CD4-positive, alpha-beta T cell treated with Interleukin-1 beta for 1 hour (primary cell): ENCODE data around the gene ANKRD55.
A peak's percentile ranks its signal among the peaks of the same experiment; 100 is the strongest.

ENCODE experiments used
- DNase-seq, 2 donors: peaks; one replicate each; pipeline ENCODE4 v3.0.0-alpha.2; 2020 to 2022

The ANKRD55 gene

DNA sequence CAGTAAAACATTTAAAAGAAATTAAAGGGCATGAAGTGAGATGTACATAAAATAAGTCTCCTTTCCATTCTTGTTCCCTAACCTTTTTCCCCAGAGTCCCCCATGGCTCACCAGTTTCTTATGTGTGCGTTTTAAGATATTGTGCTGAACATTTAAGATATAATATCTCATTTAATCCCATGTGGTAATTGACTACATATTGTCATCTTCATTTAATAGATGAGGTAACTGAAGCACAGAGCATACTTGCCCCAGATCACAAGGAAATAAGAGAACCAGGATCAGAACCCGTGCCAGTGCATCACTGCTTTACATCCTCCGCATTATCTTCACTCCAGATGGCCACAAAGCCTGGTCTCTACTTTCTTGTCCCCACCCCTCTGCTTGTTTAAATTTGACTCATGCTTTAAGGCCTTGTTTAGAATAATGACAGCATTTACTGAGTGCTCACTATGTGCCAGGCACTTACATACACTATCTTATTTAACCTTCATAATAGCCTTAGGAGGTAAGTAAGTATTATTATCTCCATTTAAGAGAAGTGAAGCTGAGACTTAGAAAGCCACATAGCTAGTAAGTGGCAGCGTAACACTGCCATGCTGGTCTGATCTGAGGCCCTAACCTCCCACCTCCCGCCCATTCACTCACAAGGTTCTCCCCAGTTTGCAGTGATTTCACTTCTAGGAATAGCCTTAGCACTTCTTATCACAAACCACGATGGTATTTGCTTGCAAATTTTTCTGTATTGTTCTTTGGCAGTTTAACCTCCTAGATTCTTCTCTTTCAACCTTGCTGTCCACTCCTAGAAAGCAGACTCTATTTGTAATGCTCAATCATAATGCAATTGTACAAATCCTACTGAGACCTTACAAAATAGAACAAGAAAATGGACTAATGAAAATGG is 160.0 kb downstream of the ANKRD55 start:
- DNase-seq, result no peak

- no peak for DNase-seq
Observed at GRCh38 chr5:56071470-56071869, 161.7 kb downstream of the ANKRD55 start.

DNA sequence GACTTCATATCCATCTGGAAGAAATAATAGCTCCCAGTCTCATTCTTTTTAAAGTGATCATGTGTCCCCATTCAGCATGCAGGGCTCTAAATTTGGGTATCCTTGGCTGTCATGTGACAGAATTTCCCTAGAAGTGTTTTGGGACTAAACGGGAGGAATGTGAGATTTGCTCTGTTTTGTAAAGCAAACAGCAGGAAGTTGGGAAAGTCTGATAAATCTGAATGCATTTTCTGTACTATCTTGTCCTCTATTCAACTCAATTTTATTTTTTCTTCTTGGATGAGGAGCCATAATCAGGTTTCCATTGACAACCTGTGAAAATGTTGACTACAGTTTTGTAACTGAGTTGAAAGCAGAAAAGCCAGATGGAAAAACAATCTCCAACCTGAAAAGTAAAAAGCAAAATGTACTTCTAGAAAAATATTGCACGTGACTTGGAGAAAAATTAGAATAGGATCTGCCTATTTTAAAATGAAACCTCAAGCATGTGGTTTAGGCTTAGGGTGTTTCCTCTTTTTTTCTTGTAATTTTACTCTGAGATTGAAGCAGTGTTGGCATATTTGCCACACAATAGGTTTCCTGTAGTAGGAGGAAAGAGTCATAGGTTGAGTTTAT is 162.2 kb downstream of the ANKRD55 start:
- peak in 1 of 2 donors; percentile 34 for DNase-seq

DNA sequence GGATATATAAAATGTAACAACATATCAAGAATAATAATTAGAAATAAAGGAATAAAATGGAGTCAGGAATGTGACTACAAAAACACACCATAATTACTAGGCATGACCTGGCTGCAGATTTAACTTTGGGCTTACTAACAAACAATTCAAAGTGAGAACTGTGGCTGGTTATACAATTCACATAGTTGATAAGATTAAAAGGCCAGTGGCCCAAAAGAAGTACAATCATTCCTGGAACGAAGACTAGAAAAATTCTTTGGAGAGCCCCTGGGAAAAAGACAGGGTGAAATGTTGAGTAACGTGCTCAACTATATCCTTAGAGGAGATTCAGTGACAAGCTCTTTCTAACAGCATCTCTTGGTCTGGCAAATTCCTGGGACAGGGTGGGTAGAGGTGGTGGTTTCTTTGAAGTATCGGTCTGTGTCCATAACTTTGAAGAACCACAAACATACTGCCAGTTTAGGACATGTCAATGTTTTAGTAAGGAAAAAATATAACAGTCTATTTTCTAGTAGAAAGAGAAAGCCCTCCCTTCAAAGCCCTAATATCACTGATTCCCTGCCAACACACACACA is 163.4 kb downstream of the ANKRD55 start:
- DNase-seq, result no peak

DNA sequence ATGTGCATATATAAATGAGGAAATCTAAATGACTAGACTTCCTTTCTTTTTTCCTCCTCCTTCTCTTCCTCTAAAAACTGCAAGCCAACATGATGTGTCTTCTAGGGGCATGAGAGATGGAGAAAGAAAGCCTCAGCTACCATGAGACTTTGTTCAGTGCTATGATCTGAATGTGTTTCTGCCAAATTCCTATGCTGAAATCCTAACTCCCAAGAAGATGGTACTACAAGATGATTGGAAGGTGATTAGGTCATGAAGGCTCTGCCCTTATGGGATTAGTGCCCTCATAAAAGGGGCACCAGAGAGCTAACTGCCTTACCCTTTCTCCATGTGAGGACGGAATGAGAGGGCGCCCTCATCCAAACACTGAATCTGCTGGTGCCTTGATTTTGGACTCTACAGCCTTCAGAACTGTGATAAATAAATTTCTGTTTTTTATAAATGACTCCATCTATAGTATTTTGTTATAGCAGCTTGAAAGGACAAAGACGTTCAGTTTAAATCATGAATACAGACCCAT is 166.1 kb downstream of the ANKRD55 start:
- DNase-seq, result no peak

DNA sequence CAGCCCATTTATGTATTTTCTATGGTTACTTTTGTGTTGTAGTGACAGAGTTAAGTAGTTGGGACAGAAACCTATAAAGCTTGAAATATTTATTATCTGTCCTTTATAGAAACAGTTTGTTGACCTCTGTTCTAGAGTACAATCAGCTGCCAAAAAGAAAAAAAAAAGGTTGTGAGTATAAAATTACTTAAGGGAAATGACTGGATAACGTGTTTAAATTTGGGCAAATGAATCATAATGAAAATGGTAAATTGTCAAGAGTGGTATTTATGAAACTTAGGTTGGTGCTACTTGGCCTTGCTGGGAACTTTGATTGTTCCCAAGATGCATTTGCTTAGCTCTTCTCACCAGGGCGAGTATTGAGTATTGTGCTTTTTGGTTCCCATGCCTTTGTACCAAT is 168.1 kb downstream of the ANKRD55 start:
- no peak for DNase-seq

GRCh38 chr5:56060276-56061110 is 172.6 kb downstream of the ANKRD55 start:
- DNase-seq, result no peak

- no peak for DNase-seq
Observed at GRCh38 chr5:56059854-56060253, 173.3 kb downstream of the ANKRD55 start.

GRCh38 chr5:56056875-56057274 is 176.3 kb downstream of the ANKRD55 start:
- no peak for DNase-seq

- no peak for DNase-seq
Observed at GRCh38 chr5:56055859-56056258, 177.3 kb downstream of the ANKRD55 start.

DNA sequence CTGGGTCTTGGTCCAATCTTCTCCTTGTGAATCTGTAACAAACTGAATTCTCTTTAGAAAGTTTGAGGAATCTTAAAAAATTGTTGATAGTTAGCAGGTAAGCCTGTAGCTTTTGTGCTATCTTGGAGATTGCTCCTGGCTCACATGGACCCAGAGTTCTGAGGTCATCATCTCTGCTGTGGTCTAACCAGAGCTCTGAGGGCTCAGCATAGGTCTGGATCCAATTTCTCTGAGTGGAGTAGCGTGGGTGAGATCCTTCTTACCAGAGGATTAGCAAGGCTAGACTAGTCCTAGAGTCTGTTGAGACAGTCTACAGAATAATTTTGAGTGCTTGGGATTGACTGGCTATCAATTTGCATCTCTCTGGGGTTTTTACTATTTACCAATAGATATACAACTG is 177.8 kb downstream of the ANKRD55 start:
- DNase-seq, result no peak

DNA sequence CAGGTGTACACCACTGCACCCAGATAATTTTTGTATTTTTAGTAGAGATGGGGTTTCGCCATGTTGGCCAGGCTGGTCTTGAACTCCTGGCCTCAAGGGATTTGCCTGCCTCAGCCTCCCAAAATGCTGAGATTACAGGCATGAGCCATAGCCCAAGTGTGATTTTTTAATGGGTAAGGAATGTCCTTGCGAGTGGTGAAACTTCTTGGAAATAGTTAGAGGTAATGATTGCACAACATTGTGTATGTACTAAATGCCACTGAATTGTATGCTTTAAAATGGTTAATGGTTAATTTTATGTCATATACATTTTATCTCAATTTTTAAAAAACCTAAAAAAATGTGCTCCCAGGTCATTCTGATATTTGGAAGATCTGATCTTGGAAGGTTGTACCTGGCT is 178.5 kb downstream of the ANKRD55 start:
- DNase-seq, result no peak

DNA sequence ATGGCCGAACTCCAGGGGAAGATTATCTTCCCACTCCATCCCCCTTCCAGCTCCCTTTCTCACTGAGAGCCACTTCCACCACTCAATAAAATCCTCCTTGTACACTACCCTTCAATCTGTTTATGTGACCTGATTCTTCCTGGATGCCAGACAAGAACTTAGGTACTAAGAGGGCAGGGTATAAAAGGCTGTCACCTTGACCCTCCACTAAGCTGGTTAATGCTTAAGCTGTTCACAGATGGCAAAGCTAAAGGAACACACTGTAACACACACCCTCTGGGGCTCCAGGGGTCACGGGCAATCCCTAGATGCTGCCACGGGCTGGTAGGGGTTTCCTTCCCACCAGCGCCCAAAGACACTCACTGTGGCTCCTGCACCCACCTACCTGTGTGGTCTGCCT is 179.8 kb downstream of the ANKRD55 start:
- DNase-seq, result no peak

- no peak for DNase-seq
Observed at GRCh38 chr5:56052735-56053134, 180.4 kb downstream of the ANKRD55 start.

- DNase-seq, result peak in 1 of 2 donors; percentile 10
Observed at GRCh38 chr5:56050551-56051255, 182.4 kb downstream of the ANKRD55 start.
